Duodenal mucosa (tissue), 2 donors: ENCODE measurements around the gene SERGEF.

Source experiments
- H3K27ac ChIP-seq: one replicate; pipeline ENCODE4 v1.7.0; 2013; ENCODE audit warnings: low read depth, low read length
- H3K27me3 ChIP-seq, 2 donors: one replicate each; pipeline ENCODE4 v1.7.0; 2013; ENCODE audit warnings: low read length in 2 of 2, control low read depth in 1 of 2; ENCODE audit not compliant: insufficient read depth in 2 of 2, control insufficient read depth in 1 of 2
- H3K36me3 ChIP-seq, 2 donors: one replicate each; pipeline ENCODE4 v1.7.0; 2013; ENCODE audit warnings: low read length in 2 of 2, control low read depth in 1 of 2; ENCODE audit not compliant: insufficient read depth in 2 of 2, control insufficient read depth in 1 of 2
- H3K4me1 ChIP-seq, 2 donors: one replicate each; pipeline ENCODE4 v1.7.0; 2013; ENCODE audit warnings: low read length in 2 of 2, control low read depth in 1 of 2; ENCODE audit not compliant: insufficient read depth in 2 of 2, control insufficient read depth in 1 of 2
- H3K4me3 ChIP-seq, 2 donors: one replicate each; pipeline ENCODE4 v1.7.0; 2013; ENCODE audit warnings: low read length in 2 of 2, low read depth in 1 of 2
- H3K9ac ChIP-seq, 2 donors: one replicate each; pipeline ENCODE4 v1.7.0; 2013; ENCODE audit warnings: low read length in 2 of 2, low read depth in 1 of 2
- H3K9me3 ChIP-seq, 2 donors: one replicate each; pipeline ENCODE4 v1.7.0; 2013; ENCODE audit warnings: low read length in 2 of 2, control low read depth in 1 of 2; ENCODE audit not compliant: control insufficient read depth in 1 of 2

SERGEF gene

GRCh38 chr11:17812091-17812864, 200.6 kb downstream of the SERGEF start:
- peaks cover 0 to 5% of the 10 kb centered on the region in 2 donors for H3K4me1 ChIP-seq
- H3K27ac ChIP-seq = no peak overlapping the region
- no peak overlapping the region for H3K4me3 ChIP-seq
- H3K9ac ChIP-seq = no peak overlapping the region
- H3K9me3 ChIP-seq = no peaks in the 10 kb centered on the region
- H3K36me3 ChIP-seq = no peaks in the 10 kb centered on the region
- H3K27me3 ChIP-seq = no peaks in the 10 kb centered on the region

GRCh38 chr11:17811352-17811751, 201.5 kb downstream of the SERGEF start:
- H3K4me1 ChIP-seq = peaks cover 0 to under 1% of the 10 kb centered on the region in 2 donors
- no peaks in the 10 kb centered on the region for H3K27me3 ChIP-seq
- no peaks in the 10 kb centered on the region for H3K9me3 ChIP-seq
- no peaks in the 10 kb centered on the region for H3K36me3 ChIP-seq
- no peak overlapping the region for H3K9ac ChIP-seq
- H3K27ac ChIP-seq = no peak overlapping the region
- no peak overlapping the region for H3K4me3 ChIP-seq

- no peak overlapping the region for H3K9ac ChIP-seq
- no peaks in the 10 kb centered on the region for H3K36me3 ChIP-seq
- no peaks in the 10 kb centered on the region for H3K27me3 ChIP-seq
- no peaks in the 10 kb centered on the region for H3K4me1 ChIP-seq
- H3K27ac ChIP-seq = no peak overlapping the region
- H3K4me3 ChIP-seq = no peak overlapping the region
- no peaks in the 10 kb centered on the region for H3K9me3 ChIP-seq
These were observed 202.1 kb downstream of the SERGEF start for GRCh38 chr11:17810746-17811145.

- Histone ChIP-seq H3K4me1 (no peaks in the 10 kb centered on the region), H3K27ac (no peak overlapping the region), H3K36me3 (no peaks in the 10 kb centered on the region), H3K9me3 (no peaks in the 10 kb centered on the region), H3K9ac (no peak overlapping the region), H3K27me3 (no peaks in the 10 kb centered on the region), H3K4me3 (no peak overlapping the region)
These were observed 202.8 kb downstream of the SERGEF start for GRCh38 chr11:17810041-17810440.

- no peaks in the 10 kb centered on the region for H3K27me3 ChIP-seq
- no peak overlapping the region for H3K27ac ChIP-seq
- H3K36me3 ChIP-seq = no peaks in the 10 kb centered on the region
- H3K4me3 ChIP-seq = no peak overlapping the region
- no peaks in the 10 kb centered on the region for H3K4me1 ChIP-seq
- no peak overlapping the region for H3K9ac ChIP-seq
- H3K9me3 ChIP-seq = no peaks in the 10 kb centered on the region
These were observed 205.8 kb downstream of the SERGEF start for GRCh38 chr11:17807034-17807433.

GRCh38 chr11:17805873-17806272, 207.0 kb downstream of the SERGEF start:
- H3K9ac ChIP-seq = no peak overlapping the region
- no peak overlapping the region for H3K27ac ChIP-seq
- no peaks in the 10 kb centered on the region for H3K4me1 ChIP-seq
- no peak overlapping the region for H3K4me3 ChIP-seq
- H3K9me3 ChIP-seq = no peaks in the 10 kb centered on the region
- no peaks in the 10 kb centered on the region for H3K36me3 ChIP-seq
- H3K27me3 ChIP-seq = no peaks in the 10 kb centered on the region

- Histone ChIP-seq H3K27ac (no peak overlapping the region), H3K4me1 (no peaks in the 10 kb centered on the region), H3K9me3 (no peaks in the 10 kb centered on the region), H3K27me3 (no peaks in the 10 kb centered on the region), H3K36me3 (no peaks in the 10 kb centered on the region), H3K9ac (no peak overlapping the region), H3K4me3 (no peak overlapping the region)
These were observed 207.8 kb downstream of the SERGEF start for GRCh38 chr11:17805043-17805442.

- H3K27ac ChIP-seq = no peak overlapping the region
- H3K9me3 ChIP-seq = no peaks in the 10 kb centered on the region
- no peaks in the 10 kb centered on the region for H3K36me3 ChIP-seq
- no peaks in the 10 kb centered on the region for H3K4me1 ChIP-seq
- H3K27me3 ChIP-seq = no peaks in the 10 kb centered on the region
- H3K4me3 ChIP-seq = no peak overlapping the region
- no peak overlapping the region for H3K9ac ChIP-seq
These were observed 209.0 kb downstream of the SERGEF start for GRCh38 chr11:17803754-17804334.

- H3K27me3 ChIP-seq = no peaks in the 10 kb centered on the region
- no peaks in the 10 kb centered on the region for H3K36me3 ChIP-seq
- no peaks in the 10 kb centered on the region for H3K9me3 ChIP-seq
- no peak overlapping the region for H3K9ac ChIP-seq
- no peak overlapping the region for H3K4me3 ChIP-seq
- no peak overlapping the region for H3K27ac ChIP-seq
- H3K4me1 ChIP-seq = no peaks in the 10 kb centered on the region
These were observed 210.4 kb downstream of the SERGEF start for GRCh38 chr11:17802491-17802890.

- no peaks in the 10 kb centered on the region for H3K4me1 ChIP-seq
- no peaks in the 10 kb centered on the region for H3K36me3 ChIP-seq
- no peak overlapping the region for H3K9ac ChIP-seq
- no peaks in the 10 kb centered on the region for H3K9me3 ChIP-seq
- H3K4me3 ChIP-seq = no peak overlapping the region
- H3K27ac ChIP-seq = no peak overlapping the region
- no peaks in the 10 kb centered on the region for H3K27me3 ChIP-seq
These were observed 211.7 kb downstream of the SERGEF start for GRCh38 chr11:17801166-17801565.
